HG02588 (cell line): Measurements from ENCODE around the gene DMXL2.
"Not testable (repeated sequence)": the region's sequence is repeated elsewhere in the genome, so short reads cannot be mapped to it uniquely, and the experiment has no call there.

Source experiments
- ATAC-seq: cut with Tn5 transposase; IDR thresholded peaks from one replicate; pipeline ENCODE4 v1.9.1; 2021; ENCODE audit warnings: mild to moderate bottlenecking, moderate library complexity; ENCODE audit not compliant: unreplicated experiment

The DMXL2 gene

DNA sequence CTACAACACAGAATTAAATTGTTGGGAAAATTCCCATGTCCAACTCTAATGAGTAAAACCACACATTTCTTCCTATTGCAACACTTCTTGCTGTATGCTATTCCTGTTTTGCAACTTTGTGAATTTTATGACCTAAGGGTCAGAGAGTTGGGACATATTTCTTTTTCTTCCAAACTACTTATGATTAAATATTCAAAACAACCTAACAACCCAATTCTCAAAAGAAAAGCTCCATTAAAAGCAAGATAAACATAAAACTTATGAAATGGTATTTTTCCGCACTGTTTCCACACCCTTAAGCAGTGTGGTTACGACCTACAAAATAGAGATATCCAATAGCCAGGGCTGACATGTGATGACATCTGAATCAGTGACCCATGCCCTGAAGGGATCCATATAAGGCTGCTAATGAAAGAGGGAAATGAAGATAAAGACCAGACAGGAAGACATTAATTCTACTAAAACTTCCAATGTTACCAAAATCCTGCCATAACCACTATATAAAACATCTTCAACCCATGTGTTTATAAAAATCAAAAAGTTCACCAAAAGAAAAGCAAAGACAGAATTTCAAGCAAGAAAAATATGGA, 45.6 kb downstream of the DMXL2 start:
- no peak for ATAC-seq

- no peak for ATAC-seq
Observed at GRCh38 chr15:51576286-51576850, 46.2 kb downstream of the DMXL2 start.

GRCh38 chr15:51575775-51576174, 46.8 kb downstream of the DMXL2 start:
- no peak for ATAC-seq

DNA sequence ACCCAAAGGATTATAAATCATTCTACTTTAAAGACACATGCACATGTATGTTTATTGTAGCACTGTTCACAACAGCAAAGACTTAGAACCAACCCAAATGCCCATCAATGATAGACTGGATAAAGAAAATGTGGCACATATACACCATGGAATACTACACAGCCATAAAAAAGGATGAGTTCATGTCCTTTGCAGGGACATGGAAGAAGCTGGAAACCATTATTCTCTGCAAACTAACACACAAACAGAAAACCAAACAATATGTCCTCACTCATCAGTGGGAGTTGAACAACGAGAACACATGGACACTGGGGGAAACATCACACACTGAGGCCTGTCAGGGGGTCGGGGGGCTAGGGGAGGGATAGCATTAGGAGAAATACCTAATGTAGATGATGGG, 49.2 kb downstream of the DMXL2 start:
- ATAC-seq: not testable (repeated sequence)

DNA sequence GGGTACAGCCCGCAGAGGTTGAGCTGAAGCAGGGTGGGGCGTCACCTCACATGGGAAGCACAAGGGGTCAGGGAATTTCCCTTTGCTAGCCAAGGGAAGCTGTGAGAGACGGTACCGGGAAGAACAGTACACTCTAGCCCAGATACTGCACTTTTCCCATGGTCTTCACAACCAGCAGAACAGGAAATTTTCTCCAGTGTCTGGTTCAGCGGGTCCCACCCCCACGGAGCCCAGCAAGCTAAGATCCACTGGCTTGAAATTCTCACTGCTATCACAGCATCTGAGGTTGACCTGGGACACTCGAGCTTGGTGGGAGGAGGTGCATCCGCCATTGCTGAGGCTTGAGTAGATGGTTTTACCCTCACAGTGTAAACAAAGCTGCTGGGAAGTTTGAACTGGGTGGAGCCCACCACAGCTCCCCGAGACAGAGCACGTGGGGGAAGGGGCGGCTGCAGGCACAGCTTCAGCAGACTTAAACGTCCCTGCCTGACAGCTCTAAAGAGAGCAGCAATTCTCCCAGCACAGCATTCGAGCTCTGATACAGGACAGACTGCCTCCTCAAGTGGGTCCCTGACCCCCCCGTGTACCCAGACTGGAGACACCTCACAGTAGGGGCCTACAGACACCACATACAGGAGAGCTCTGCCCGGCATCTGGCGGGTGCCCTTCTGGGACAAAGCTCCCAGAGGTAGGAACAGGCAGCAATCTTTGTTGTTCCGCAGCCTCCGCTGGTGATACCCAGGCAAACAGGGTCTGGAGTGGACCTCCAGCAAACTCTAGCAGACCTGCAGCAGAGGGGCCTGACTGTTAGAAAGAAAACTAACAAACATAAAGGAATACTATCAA, 53.4 kb downstream of the DMXL2 start:
- not testable (repeated sequence) for ATAC-seq

DNA sequence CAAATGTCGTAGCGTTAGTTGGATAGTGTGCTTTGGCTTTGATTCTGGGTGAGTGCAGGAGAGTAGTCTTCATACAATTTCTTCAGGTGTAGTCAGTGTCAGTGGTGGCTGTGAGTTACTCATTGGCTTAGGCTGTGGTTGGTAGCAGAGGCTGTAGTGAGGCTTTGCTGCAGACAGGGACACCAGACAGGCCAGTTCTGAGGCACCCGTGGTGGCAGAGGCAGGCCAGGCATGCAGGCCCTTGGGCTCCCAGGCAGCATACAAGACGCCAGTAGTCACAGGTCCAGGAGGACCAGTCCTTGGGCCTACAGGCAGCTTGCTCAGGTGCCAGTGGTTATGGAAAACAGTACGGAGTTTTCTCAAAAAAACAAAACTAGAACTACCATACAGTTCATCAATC, 61.3 kb downstream of the DMXL2 start:
- no peak for ATAC-seq

DNA sequence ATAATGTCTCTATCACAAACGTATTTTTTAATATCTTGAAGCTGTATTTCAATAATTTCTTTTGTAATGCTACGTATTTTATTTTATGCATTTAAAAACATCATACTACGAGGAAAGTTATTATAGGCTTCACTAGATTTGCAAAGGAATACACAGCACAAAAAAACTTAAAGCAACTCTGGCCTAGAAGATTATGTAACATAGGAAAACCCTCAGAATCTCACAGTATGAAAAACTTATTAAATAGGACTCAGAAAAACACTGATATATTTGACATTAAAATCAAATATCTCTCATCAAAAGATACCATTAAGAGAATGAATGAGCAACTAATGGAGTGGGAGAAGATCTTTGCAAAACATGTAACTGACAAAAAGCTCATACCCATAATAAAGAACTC, 63.7 kb downstream of the DMXL2 start:
- ATAC-seq: no peak

- no peak for ATAC-seq
Observed at GRCh38 chr15:51558411-51558810, 64.2 kb downstream of the DMXL2 start.

GRCh38 chr15:51550841-51551240, 71.7 kb downstream of the DMXL2 start:
- no peak for ATAC-seq

GRCh38 chr15:51547656-51548055, 74.9 kb downstream of the DMXL2 start:
- ATAC-seq: no peak

DNA sequence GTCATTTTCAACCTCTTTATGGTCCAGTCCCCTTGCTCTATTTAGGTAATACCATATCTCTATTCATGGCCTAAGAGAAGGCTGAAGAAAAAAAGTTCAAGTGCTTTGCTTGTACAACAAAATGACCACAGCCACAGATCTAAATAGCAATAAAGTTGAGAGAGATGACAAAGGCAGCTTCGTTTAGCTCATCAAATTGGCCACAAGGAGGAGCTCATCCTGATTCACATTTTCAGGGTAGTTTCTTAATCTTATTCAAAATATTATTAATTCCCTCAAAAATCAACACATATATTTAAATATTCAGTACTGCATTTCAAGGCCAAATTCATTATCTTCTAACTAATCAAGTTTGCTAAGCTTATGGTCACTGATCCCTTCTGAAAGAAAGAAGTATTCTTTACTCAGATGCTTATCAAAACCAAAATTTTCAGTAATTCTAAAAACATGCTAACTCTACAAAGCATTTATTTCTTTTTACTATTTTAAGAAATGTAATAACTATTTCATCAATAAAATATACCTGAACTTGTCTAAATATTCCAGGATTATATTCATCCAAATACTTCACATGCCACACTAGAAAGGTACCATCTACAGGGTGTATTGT, 85.5 kb downstream of the DMXL2 start:
- no peak for ATAC-seq

GRCh38 chr15:51533672-51534398, 88.7 kb downstream of the DMXL2 start:
- ATAC-seq: no peak

GRCh38 chr15:51526955-51527354, 95.6 kb downstream of the DMXL2 start:
- ATAC-seq: no peak

DNA sequence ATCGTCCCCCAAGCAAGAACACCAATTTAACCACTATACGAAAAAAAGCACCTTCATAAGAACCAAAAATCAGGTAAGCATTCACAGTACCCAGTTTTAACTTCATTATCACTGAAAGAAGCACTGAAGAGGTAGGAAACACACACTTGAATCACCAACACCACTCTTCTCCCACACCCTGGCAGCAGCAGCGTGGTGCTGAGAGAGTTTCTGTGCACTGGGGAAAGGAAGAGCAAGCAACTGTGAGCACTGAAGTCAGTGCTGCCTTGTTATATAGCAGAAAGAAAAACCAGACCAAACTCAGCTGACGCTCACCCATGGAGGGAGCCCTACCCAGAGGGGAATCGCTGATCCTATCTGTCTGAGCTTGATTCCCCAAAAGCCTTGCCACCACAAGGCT, 98.2 kb downstream of the DMXL2 start:
- no peak for ATAC-seq

DNA sequence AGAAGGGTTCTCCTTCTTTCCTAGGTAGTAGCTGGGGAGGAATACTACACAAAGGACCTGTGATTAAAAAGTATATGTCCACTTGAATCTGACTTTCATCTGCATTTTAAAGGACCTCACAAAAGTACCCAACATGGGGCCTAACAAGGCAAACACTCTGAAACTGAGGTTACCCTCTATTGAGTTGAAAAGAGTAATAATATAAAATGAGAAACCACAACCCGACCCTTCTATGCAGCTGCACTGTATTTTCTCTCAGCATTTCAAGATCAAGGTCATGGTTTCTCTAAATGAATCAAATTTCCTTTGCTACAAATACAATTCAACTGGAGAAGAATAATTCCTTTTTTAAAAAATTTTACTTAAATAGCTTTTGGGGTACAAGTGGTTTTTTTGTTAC, 106.3 kb downstream of the DMXL2 start:
- ATAC-seq: no peak

GRCh38 chr15:51505251-51505650, 117.3 kb downstream of the DMXL2 start:
- no peak for ATAC-seq

- no peak for ATAC-seq
Observed at GRCh38 chr15:51503003-51503402, 119.6 kb downstream of the DMXL2 start.

DNA sequence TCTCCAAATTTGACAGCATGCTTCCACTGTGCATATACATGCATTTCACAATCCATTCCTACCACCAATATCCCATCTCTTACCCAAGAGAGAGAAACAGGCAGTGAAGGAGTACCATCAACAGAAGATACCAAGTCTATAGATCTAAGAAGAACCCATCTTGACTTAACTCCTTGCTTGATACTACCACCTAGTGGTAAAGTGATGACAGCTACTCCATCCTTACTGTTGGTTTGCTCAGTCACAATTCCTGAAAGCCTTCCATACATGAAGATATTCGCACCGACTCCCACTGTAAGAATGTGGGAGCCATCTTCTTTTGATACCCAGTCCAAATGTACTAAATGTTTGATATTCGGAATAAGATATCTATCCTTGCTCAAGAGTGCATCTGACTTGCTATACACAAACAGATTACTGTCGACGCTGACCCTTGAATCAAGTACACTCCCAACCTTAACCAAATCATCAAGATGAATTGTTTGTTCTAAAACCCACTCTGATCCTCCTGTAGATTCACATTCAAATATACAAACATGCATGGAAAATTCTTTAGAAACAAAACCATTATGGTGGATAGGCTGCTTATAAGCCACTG, 123.1 kb downstream of the DMXL2 start:
- ATAC-seq: no peak

- ATAC-seq: no peak
Observed at GRCh38 chr15:51497806-51498205, 124.8 kb downstream of the DMXL2 start.

DNA sequence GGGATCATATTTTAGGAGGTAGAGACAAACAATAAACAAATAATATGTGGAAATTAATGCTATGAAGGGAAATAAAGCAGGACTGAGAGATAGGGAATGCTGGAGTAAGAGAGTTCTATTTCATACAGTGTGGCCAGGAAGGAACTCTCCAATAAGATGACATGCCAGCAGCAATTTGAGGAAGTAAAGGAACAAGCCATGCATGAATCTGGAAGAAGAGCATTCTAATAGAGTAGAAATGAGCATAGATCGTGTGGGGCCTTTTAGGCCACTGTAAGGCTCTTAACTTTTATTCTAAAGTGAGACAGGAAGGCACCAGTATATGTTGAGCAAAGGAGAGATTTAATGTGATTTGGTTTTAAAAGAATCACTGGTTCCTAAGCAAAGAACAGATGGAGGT, 126.3 kb downstream of the DMXL2 start:
- no peak for ATAC-seq
